Tibial nerve (tissue), 4 donors: ENCODE data around the gene JPH4. TPM values are rescaled to one million over a fixed set of nuclear protein-coding genes. Genes with fewer than 3 reads are reported as not detected.

Experiments
- DNase-seq, 2 donors: peaks; one replicate each; pipeline ENCODE4 v3.0.0-alpha.2; 2019; ENCODE audit warnings: low spot score in 2 of 2
- H3K27ac ChIP-seq, 4 donors: fragments of 200-600 bp; sonication (generic) in 3 of 4; one replicate each; pipeline ENCODE4 v1.5.1; 2017 to 2019; ENCODE audit warnings: mild to moderate bottlenecking in 1 of 4
- H3K27me3 ChIP-seq, 2 donors: fragments of 200-600 bp; sonication (generic) in 1 of 2; one replicate each; pipeline versions ENCODE4 v1.5.1 to v1.6.0; 2017 to 2019
- H3K36me3 ChIP-seq, 3 donors: fragments of 200-600 bp; sonication (generic); one replicate each; pipeline ENCODE4 v1.5.1; 2018 to 2019
- H3K4me1 ChIP-seq, 4 donors: fragments of 200-600 bp; sonication (generic) in 3 of 4; one replicate each; pipeline ENCODE4 v1.5.1; 2017 to 2019
- H3K4me3 ChIP-seq, 4 donors: fragments of 200-600 bp; sonication (generic) in 3 of 4; one replicate each; pipeline ENCODE4 v1.5.1; 2017 to 2019; ENCODE audit warnings: mild to moderate bottlenecking in 1 of 4, moderate library complexity in 1 of 4
- H3K9me3 ChIP-seq, 4 donors: fragments of 200-600 bp; sonication (generic) in 3 of 4; one replicate each; pipeline ENCODE4 v1.5.1; 2017 to 2019
- EP300 ChIP-seq, 2 donors: sonication (generic); formaldehyde crosslinking; IDR thresholded peaks; one replicate each; pipeline ENCODE4 v1.6.1; 2017; ENCODE audit warnings: antibody characterized with exemption in 2 of 2, mild to moderate bottlenecking in 1 of 2
- POLR2A ChIP-seq, 2 donors: fragments of 450-650 bp; IDR thresholded peaks; one replicate each; pipeline ENCODE4 v1.6.1; 2017; ENCODE audit warnings: antibody characterized with exemption in 2 of 2, mild to moderate bottlenecking in 2 of 2, moderate library complexity in 2 of 2
- WGBS, 2 donors: methylation state at CpG; one replicate each; pipeline ENCODE4 v1.1.5; 2018; 5-methylcytosine and 5-hydroxymethylcytosine counted together
- total RNA-seq, 4 donors: library from RNA; depleted of rRNA; stranded (reverse); fragments of >200 nt; gene quantifications; one replicate each; pipeline ENCODE4 v1.1.0, GENCODE V29; 2016
- TF ChIP-seq, protein P1 (sequence below), 5 experiments: fragments of 200-600 bp in 3 of 5; fragments of 450-650 bp in 2 of 5; sonication (generic) in 3 of 5; IDR thresholded peaks; one replicate each; pipeline ENCODE4 v1.5.1; 2016 to 2019; ENCODE audit warnings: antibody characterized with exemption in 5 of 5, mild to moderate bottlenecking in 3 of 5, moderate library complexity in 2 of 5

The JPH4 gene
- total RNA-seq, 4 donors from 2014 or later = 1.2 to 2.9 (median 2.2) TPM

DNA sequence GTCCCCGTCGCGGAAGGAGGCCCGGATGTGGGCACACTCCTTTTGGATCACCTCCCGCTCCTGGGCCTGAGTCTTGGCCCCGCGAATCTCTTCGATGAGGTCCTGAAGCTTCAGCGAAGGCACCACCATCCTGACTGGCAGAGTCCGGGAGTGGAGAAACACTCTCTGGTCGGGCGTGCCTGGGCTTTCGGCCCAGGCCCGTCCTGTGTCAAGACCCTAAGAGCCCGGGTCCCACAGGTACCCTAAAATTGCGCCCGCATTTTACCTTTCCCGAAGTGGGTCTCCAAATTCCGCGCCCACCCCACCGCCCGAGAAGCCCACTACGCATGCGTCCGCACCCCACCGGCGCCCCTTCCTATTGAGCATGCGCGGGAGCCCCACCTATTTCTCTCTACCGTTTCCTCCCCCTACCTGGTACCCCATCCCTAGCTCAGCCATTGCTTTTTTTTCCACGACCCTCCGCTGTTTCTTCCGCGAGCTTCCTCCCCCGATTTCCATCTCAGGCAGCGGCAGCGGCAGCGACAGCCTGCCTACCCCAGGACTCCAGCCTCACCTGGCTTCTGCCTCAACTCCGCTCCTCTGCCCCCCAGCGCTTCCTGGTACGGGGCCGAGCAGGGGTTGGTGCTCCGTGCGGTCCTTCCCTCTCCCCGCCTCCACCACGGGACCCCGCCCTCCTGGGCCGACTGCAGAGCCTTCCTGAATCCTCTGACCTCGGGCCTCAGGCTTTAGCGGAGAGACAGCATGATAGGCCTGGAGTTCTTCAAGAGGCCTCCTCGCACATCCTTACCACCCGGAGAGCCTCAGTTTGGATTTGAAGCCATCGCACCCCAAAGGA is 11.2 kb downstream of the JPH4 start, which contains the start of gene AP1G2:
Gene AP1G2, minus strand, starts transcription at position 606 of the 835 bp plus-strand sequence. Its CDS starts 477 bp downstream, at position 129.
- Histone ChIP-seq H3K27me3 (peaks cover 0 to 17% of the 10 kb centered on the region in 2 donors), H3K9me3 (no peaks in the 10 kb centered on the region), H3K27ac (peak within 1 kb of the TSS; percentile 54 to 85 (median 63)), H3K4me1 (peaks cover 0 to 15% (median 5%) of the 10 kb centered on the region in 4 donors), H3K36me3 (peaks cover 0 to 8% (median 0%) of the 10 kb centered on the region in 3 donors), H3K4me3 (peak within 1 kb of the TSS; percentile 57 to 71 (median 60))
- 2% methylated on average over 52 of the region's 53 CpGs for WGBS, 2 donors
- TF ChIP-seq EP300 (IDR thresholded peaks at IDR 0.05) = peak in 1 of 2 donors; percentile 37
- peak in 1 of 2 donors; percentile 16 for TF ChIP-seq POLR2A (IDR thresholded peaks at IDR 0.05)
- TF ChIP-seq, protein P1, sequence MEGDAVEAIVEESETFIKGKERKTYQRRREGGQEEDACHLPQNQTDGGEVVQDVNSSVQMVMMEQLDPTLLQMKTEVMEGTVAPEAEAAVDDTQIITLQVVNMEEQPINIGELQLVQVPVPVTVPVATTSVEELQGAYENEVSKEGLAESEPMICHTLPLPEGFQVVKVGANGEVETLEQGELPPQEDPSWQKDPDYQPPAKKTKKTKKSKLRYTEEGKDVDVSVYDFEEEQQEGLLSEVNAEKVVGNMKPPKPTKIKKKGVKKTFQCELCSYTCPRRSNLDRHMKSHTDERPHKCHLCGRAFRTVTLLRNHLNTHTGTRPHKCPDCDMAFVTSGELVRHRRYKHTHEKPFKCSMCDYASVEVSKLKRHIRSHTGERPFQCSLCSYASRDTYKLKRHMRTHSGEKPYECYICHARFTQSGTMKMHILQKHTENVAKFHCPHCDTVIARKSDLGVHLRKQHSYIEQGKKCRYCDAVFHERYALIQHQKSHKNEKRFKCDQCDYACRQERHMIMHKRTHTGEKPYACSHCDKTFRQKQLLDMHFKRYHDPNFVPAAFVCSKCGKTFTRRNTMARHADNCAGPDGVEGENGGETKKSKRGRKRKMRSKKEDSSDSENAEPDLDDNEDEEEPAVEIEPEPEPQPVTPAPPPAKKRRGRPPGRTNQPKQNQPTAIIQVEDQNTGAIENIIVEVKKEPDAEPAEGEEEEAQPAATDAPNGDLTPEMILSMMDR (IDR thresholded peaks at IDR 0.05) = no peak
- DNase-seq = peak; percentile 55 to 70

DNA sequence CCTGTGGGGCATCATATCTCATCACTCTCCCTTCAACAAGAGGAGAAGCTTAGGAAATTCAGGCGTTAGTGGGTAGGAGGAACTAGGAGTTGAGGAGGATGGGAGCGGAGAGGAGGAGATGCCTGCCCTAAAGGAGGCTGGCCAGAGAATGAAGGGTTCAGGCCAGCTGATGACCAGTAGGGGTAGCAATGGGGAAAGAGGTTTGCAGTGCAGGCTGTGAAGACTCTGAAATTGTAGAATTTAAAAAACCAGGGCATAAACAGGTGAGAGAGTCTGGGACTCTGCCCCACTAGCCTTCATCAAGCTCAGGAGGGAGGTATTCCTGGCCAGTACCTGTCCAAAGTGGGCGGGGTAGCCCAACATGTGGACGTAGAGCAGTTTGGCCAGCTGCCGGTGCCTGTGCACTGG is 11.8 kb downstream of the JPH4 start:
- Histone ChIP-seq H3K27me3 (peaks cover 0 to 11% of the 10 kb centered on the region in 2 donors), H3K9me3 (no peaks in the 10 kb centered on the region), H3K4me3 (peak overlapping the region; percentile 57 to 71 (median 60)), H3K4me1 (peaks cover 0 to 15% (median 5%) of the 10 kb centered on the region in 4 donors), H3K27ac (peak overlapping the region in 2 of 4 donors; percentile 71 to 85), H3K36me3 (peaks cover 0 to 14% (median 0%) of the 10 kb centered on the region in 3 donors)
- DNase-seq = no peak
- 5 to 9% methylated on average over 5 of the region's 5 CpGs for WGBS, 2 donors
- TF ChIP-seq, protein P1 (IDR thresholded peaks at IDR 0.05) = no peak
- TF ChIP-seq EP300 (IDR thresholded peaks at IDR 0.05) (no peak), POLR2A (IDR thresholded peaks at IDR 0.05) (no peak)

DNA sequence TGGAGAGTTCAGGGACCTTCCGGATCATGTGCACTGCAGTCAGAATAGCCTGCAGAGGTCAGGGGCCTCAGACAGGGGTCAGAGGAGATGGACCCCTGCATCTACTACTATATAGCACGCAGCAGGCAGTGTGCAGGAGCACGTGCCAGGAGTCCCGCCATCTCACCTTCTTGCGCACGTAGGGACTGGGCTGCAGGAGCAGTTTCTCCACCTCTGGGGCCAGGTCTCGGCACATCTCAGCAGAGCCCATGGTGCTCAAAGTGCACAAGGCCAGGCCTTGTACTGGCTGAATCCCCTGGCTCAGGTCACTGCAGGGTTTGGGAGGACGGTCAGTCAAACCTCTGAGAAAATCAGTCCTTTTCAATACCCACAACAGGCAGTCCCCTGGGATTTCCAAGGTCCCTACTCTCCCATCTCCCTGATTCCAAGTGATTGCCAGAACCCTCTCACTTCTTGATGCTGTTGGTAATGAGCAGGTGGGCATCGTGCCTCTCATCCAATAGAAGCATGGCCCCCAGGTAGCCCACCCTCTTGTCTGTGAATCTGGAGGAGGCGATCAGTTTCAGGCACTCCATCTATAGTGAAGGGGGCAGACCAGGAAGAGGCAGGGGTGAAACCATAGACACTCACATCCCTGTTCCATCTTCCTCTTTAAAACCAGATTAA is 12.3 kb downstream of the JPH4 start:
- peak overlapping the region in 1 of 4 donors; percentile 71 for H3K27ac ChIP-seq
- no peak for DNase-seq
- TF ChIP-seq POLR2A (IDR thresholded peaks at IDR 0.05) (no peak), EP300 (IDR thresholded peaks at IDR 0.05) (no peak)
- TF ChIP-seq, protein P1 (IDR thresholded peaks at IDR 0.05) = no peak
- peaks cover 0 to 15% (median 5%) of the 10 kb centered on the region in 4 donors for H3K4me1 ChIP-seq
- H3K27me3 ChIP-seq = peaks cover 0 to 7% of the 10 kb centered on the region in 2 donors
- H3K4me3 ChIP-seq = peak overlapping the region in 1 of 4 donors; percentile 57
- H3K36me3 ChIP-seq = peaks cover 0 to 19% (median 0%) of the 10 kb centered on the region in 3 donors
- WGBS, 2 donors = 89 to 90% methylated on average over 10 of the region's 10 CpGs
- H3K9me3 ChIP-seq = no peaks in the 10 kb centered on the region

DNA sequence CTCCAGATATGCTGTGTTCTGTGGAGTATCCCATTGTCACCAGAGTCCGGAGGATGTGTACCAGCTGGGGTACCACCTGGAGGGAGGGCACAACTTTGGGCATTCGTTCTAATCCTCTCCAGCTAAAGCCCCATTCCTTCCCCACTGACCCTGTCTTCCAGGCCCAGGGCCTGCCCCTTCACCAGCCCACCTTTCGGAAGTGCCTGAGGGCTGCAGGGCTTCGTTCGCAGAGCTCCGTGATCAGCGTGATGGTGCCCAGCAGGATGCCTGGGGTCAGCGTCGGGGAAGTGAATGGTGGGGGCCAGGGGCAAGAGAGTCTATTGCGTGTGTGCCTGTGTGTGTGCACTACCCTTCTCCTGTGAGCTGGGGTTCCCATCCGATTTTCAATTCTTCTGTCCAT is 13.0 kb downstream of the JPH4 start:
- 85 to 86% methylated on average over 10 to 11 of the region's 11 CpGs for WGBS, 2 donors
- Histone ChIP-seq H3K27me3 (peaks cover 0 to 2% of the 10 kb centered on the region in 2 donors), H3K36me3 (peaks cover 0 to 23% (median 0%) of the 10 kb centered on the region in 3 donors), H3K4me3 (no peak overlapping the region), H3K9me3 (no peaks in the 10 kb centered on the region), H3K27ac (no peak overlapping the region), H3K4me1 (peaks cover 0 to 15% (median 5%) of the 10 kb centered on the region in 4 donors)
- TF ChIP-seq, protein P1 (IDR thresholded peaks at IDR 0.05) = no peak
- no peak for TF ChIP-seq POLR2A (IDR thresholded peaks at IDR 0.05)
- TF ChIP-seq EP300 (IDR thresholded peaks at IDR 0.05) = no peak
- no peak for DNase-seq
